Rectal smooth muscle tissue (tissue), 1 donor: ENCODE data around the gene PSAT1.
"Not testable (repeated sequence)": the region's sequence is repeated elsewhere in the genome, so short reads cannot be mapped to it uniquely, and the experiment has no call there.

Source experiments
- H3K27ac ChIP-seq: one replicate; pipeline ENCODE4 v1.7.0; 2013; ENCODE audit warnings: low read depth, low read length, inconsistent platforms
- H3K27me3 ChIP-seq: one replicate; pipeline ENCODE4 v1.7.0; 2013; ENCODE audit warnings: low read length; ENCODE audit not compliant: control insufficient read depth, insufficient read depth
- H3K36me3 ChIP-seq: one replicate; pipeline ENCODE4 v1.7.0; 2013; ENCODE audit warnings: low read length; ENCODE audit not compliant: control insufficient read depth, insufficient read depth
- H3K4me1 ChIP-seq: one replicate; pipeline ENCODE4 v1.7.0; 2013; ENCODE audit warnings: low read length; ENCODE audit not compliant: control insufficient read depth, insufficient read depth
- H3K4me3 ChIP-seq: one replicate; pipeline ENCODE4 v1.7.0; 2013; ENCODE audit warnings: low read length
- H3K9ac ChIP-seq: one replicate; pipeline ENCODE4 v1.7.0; 2013; ENCODE audit warnings: low read length

The PSAT1 gene

GRCh38 chr9:78278801-78279200 is 18.1 kb upstream of the PSAT1 start:
- no peaks in the 10 kb centered on the region for H3K4me1 ChIP-seq
- H3K27me3 ChIP-seq: no peaks in the 10 kb centered on the region
- no peaks in the 10 kb centered on the region for H3K36me3 ChIP-seq
- no peak overlapping the region for H3K9ac ChIP-seq
- H3K27ac ChIP-seq: no peak overlapping the region
- H3K4me3 ChIP-seq: no peak overlapping the region

GRCh38 chr9:78280982-78281668 is 15.8 kb upstream of the PSAT1 start:
- Histone ChIP-seq H3K4me1 (no peaks in the 10 kb centered on the region), H3K27ac (no peak overlapping the region), H3K9ac (no peak overlapping the region)

GRCh38 chr9:78284181-78284580 is 12.7 kb upstream of the PSAT1 start:
- not testable (repeated sequence) for H3K9ac ChIP-seq, H3K4me1 ChIP-seq, H3K4me3 ChIP-seq, H3K27ac ChIP-seq, H3K36me3 ChIP-seq, H3K27me3 ChIP-seq

More at GRCh38 chr9:78280982-78281668, 15.8 kb upstream of the PSAT1 start:
- no peaks in the 10 kb centered on the region for H3K36me3 ChIP-seq
- no peak overlapping the region for H3K4me3 ChIP-seq
- no peaks in the 10 kb centered on the region for H3K27me3 ChIP-seq

GRCh38 chr9:78286125-78286524 is 10.8 kb upstream of the PSAT1 start:
- Histone ChIP-seq H3K4me1 (no peaks in the 10 kb centered on the region), H3K27ac (no peak overlapping the region), H3K9ac (no peak overlapping the region), H3K36me3 (no peaks in the 10 kb centered on the region), H3K27me3 (no peaks in the 10 kb centered on the region), H3K4me3 (no peak overlapping the region)

- Histone ChIP-seq H3K27ac (no peak overlapping the region), H3K36me3 (no peaks in the 10 kb centered on the region), H3K4me3 (no peak overlapping the region), H3K4me1 (no peaks in the 10 kb centered on the region), H3K27me3 (no peaks in the 10 kb centered on the region), H3K9ac (no peak overlapping the region)
These were observed 10.0 kb upstream of the PSAT1 start for GRCh38 chr9:78286946-78287388.

GRCh38 chr9:78288214-78288892 is 8.6 kb upstream of the PSAT1 start:
- Histone ChIP-seq H3K27me3 (no peaks in the 10 kb centered on the region), H3K36me3 (no peaks in the 10 kb centered on the region), H3K9ac (no peak overlapping the region), H3K4me1 (no peaks in the 10 kb centered on the region), H3K27ac (no peak overlapping the region), H3K4me3 (no peak overlapping the region)

GRCh38 chr9:78289474-78289873 is 7.5 kb upstream of the PSAT1 start:
- no peak overlapping the region for H3K9ac ChIP-seq
- no peaks in the 10 kb centered on the region for H3K36me3 ChIP-seq
- H3K27ac ChIP-seq: no peak overlapping the region
- no peaks in the 10 kb centered on the region for H3K27me3 ChIP-seq
- H3K4me3 ChIP-seq: no peak overlapping the region
- no peaks in the 10 kb centered on the region for H3K4me1 ChIP-seq

- Histone ChIP-seq H3K27ac (no peak overlapping the region), H3K4me3 (no peak overlapping the region), H3K27me3 (no peaks in the 10 kb centered on the region), H3K4me1 (no peaks in the 10 kb centered on the region), H3K9ac (no peak overlapping the region), H3K36me3 (no peaks in the 10 kb centered on the region)
These were observed 5.5 kb upstream of the PSAT1 start for GRCh38 chr9:78291240-78291925.

GRCh38 chr9:78292026-78292425 is 4.9 kb upstream of the PSAT1 start:
- no peak overlapping the region for H3K4me3 ChIP-seq
- no peak overlapping the region for H3K9ac ChIP-seq
- no peaks in the 10 kb centered on the region for H3K27me3 ChIP-seq
- no peaks in the 10 kb centered on the region for H3K36me3 ChIP-seq
- no peak overlapping the region for H3K27ac ChIP-seq
- H3K4me1 ChIP-seq: no peaks in the 10 kb centered on the region

GRCh38 chr9:78292716-78293497 is 4.0 kb upstream of the PSAT1 start:
- H3K4me1 ChIP-seq: peaks cover 2% of the 10 kb centered on the region

GRCh38 chr9:78294290-78295176 is 2.4 kb upstream of the PSAT1 start:
- Histone ChIP-seq H3K36me3 (no peaks in the 10 kb centered on the region), H3K27me3 (no peaks in the 10 kb centered on the region), H3K4me1 (peaks cover 2% of the 10 kb centered on the region), H3K9ac (no peak overlapping the region), H3K27ac (no peak overlapping the region), H3K4me3 (no peak overlapping the region)

More at GRCh38 chr9:78292716-78293497, 4.0 kb upstream of the PSAT1 start:
- no peak overlapping the region for H3K9ac ChIP-seq
- H3K27ac ChIP-seq: no peak overlapping the region
- H3K27me3 ChIP-seq: no peaks in the 10 kb centered on the region
- no peak overlapping the region for H3K4me3 ChIP-seq
- H3K36me3 ChIP-seq: no peaks in the 10 kb centered on the region
